GM13976 (cell line): Measurements from ENCODE around the gene FLT3.

Experiments
- DNase-seq: peaks from one replicate; pipeline ENCODE4 v3.0.0; 2012; ENCODE audit warnings: low spot score
- in situ Hi-C: fragments of 300-500 bp; cut with MboI; formaldehyde crosslinking; loops from one replicate; pipeline ENCODE4 v1.12.0; 2022; ENCODE audit warnings: low sequenced_read_pairs, mixed read lengths, inconsistent platforms; ENCODE audit not compliant: unreplicated experiment
- TF ChIP-seq, protein P1 (sequence below): IDR thresholded peaks from 2 replicates; pipeline ENCODE4 v1.5.1; 2012; ENCODE audit warnings: borderline replicate concordance, mild to moderate bottlenecking; ENCODE audit not compliant: insufficient read depth; ENCODE audit errors: extremely low read depth, missing control alignments, control extremely low read depth

FLT3 gene

GRCh38 chr13:27988520-27988919 is 111.9 kb downstream of the FLT3 start, which contains the start of gene URAD:
URAD (minus strand) TSS chr13:27988693; CDS start chr13:27988637, 56 bp downstream.
- TF ChIP-seq, protein P1, sequence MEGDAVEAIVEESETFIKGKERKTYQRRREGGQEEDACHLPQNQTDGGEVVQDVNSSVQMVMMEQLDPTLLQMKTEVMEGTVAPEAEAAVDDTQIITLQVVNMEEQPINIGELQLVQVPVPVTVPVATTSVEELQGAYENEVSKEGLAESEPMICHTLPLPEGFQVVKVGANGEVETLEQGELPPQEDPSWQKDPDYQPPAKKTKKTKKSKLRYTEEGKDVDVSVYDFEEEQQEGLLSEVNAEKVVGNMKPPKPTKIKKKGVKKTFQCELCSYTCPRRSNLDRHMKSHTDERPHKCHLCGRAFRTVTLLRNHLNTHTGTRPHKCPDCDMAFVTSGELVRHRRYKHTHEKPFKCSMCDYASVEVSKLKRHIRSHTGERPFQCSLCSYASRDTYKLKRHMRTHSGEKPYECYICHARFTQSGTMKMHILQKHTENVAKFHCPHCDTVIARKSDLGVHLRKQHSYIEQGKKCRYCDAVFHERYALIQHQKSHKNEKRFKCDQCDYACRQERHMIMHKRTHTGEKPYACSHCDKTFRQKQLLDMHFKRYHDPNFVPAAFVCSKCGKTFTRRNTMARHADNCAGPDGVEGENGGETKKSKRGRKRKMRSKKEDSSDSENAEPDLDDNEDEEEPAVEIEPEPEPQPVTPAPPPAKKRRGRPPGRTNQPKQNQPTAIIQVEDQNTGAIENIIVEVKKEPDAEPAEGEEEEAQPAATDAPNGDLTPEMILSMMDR = no peak
- in situ Hi-C loops = no loop called here
- no peak for DNase-seq

GRCh38 chr13:27985600-27985999 is 114.8 kb downstream of the FLT3 start:
- TF ChIP-seq, protein P1 = no peak
- in situ Hi-C loops = no loop called here
- no peak for DNase-seq

GRCh38 chr13:27982361-27982760 is 118.0 kb downstream of the FLT3 start:
- TF ChIP-seq, protein P1 = no peak
- in situ Hi-C loops = loop anchor here (5.0 kb wide), 1 partner anchor 155 kb away; no protein-coding TSS in a partner anchor
- DNase-seq = no peak

- in situ Hi-C loops = loop anchor here (5.0 kb wide), 1 partner anchor 154 kb away; no protein-coding TSS in a partner anchor
- DNase-seq = peak; percentile 6
- TF ChIP-seq, protein P1 = no peak
Measured at GRCh38 chr13:27981006-27981708, 119.2 kb downstream of the FLT3 start.

GRCh38 chr13:27980280-27980998 is 119.9 kb downstream of the FLT3 start:
- in situ Hi-C loops = loop anchor here (5.0 kb wide), 1 partner anchor 153 kb away; no protein-coding TSS in a partner anchor
- DNase-seq = peak; percentile 42

DNA sequence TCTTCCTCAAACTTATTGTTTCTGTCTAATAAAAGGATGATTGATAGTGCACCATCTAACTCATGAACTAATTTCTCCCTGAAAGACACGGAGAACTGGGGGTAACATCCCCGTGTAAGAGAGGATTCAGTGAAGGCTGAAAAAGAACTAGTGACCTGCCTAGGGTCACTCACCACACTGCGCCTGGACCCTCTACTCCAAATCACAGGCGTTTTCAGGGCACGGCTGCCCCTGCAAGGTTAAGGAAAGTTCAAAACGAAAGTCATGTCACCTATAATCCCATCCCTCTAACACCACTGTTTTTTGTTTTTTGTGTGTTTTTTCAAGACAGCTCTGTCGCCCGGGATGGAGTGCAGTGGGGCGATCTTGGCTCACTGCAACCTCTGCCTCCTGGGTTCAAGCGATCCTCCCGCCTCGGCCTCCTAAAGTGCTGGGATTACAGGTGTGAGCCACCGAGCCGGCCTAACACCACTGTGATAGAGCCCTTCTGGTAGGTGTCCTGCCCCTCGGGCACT is 120.6 kb downstream of the FLT3 start:
- no peak for DNase-seq
- TF ChIP-seq, protein P1 = no peak
- in situ Hi-C loops = loop anchor here (5.0 to 10.0 kb wide), 2 partner anchors 153 to 605 kb away; no protein-coding TSS in a partner anchor

More at GRCh38 chr13:27980280-27980998, 119.9 kb downstream of the FLT3 start:
- TF ChIP-seq, protein P1 = no peak
